HepG2 (cell line): Measurements from ENCODE around the gene SLC25A44. TPM values are rescaled to one million over a fixed set of nuclear protein-coding genes. Genes with fewer than 3 reads are reported as not detected.

Source experiments
- ATAC-seq: fragments of 200-7000 bp; cut with Tn5 transposase; 3 replicates; pipeline ENCODE4 v1.9.1; 2020; ENCODE audit warnings: mild to moderate bottlenecking, moderate library complexity
- BruUV-seq: library from RNA; stranded (reverse); fragments of 400-500 nt; replicated peaks from 2 replicates; lab custom pipeline; 2021; lab: Mats Ljungman, UMichigan
- CTCF ChIA-PET: fragments of 300-600 bp; formaldehyde crosslinking; extraction: SDS; loops from one replicate; lab custom pipeline; 2021; ENCODE audit warnings: low total read pairs, inconsistent platforms, low intra/inter-chr PET ratio; lab: Yijun Ruan, JAX
- POLR2A ChIA-PET: fragments of 350-600 bp; sonication (Branson Sonifier 250); formaldehyde crosslinking; loops from one replicate; lab custom pipeline; 2020; ENCODE audit warnings: antibody characterized with exemption, inconsistent platforms; lab: Yijun Ruan, JAX
- DNase-seq: peaks from one replicate; pipeline ENCODE4 v3.0.0-alpha.2; 2015; ENCODE audit warnings: low spot score
- FAIRE-seq: peaks from 3 replicates; lab custom pipeline; 2011; peaks lifted over from hg19 to GRCh38; lab: Jason Lieb, UNC
- H2AFZ ChIP-seq: one replicate; pipeline ENCODE4 v1.6.1; 2011; ENCODE audit warnings: low read length, inconsistent platforms
- H3K27ac ChIP-seq: fragments of 300-600 bp; 3 replicates; pipeline ENCODE4 v1.8.0; 2011; ENCODE audit warnings: mixed run types, mild to moderate bottlenecking, mixed read lengths, low read length, inconsistent platforms; ENCODE audit not compliant: insufficient read depth; ENCODE audit errors: extremely low read length
- H3K27me3 ChIP-seq, 2 experiments: fragments of 200-600 bp in 1 of 2; 2 replicates in 1 of 2; 3 replicates in 1 of 2; pipeline versions ENCODE4 v1.6.0 to v1.8.0; 2011; ENCODE audit warnings: low read length in 2 of 2, mild to moderate bottlenecking in 2 of 2, moderate library complexity in 2 of 2, inconsistent platforms in 1 of 2; ENCODE audit not compliant: insufficient read depth in 2 of 2, control insufficient read depth in 1 of 2
- H3K36me3 ChIP-seq, 2 experiments: fragments of 200-600 bp in 1 of 2; replicated peaks in 1 of 2; 2 replicates in 1 of 2; 3 replicates in 1 of 2; pipeline versions ENCODE4 v1.5.1 to v1.8.0; 2011; ENCODE audit warnings: low read length in 2 of 2, inconsistent platforms in 1 of 2; ENCODE audit not compliant: insufficient read depth in 2 of 2, control insufficient read depth in 1 of 2
- H3K4me1 ChIP-seq: 2 replicates; pipeline ENCODE4 v1.5.1; 2012; ENCODE audit warnings: low read length, inconsistent platforms; ENCODE audit not compliant: insufficient read depth
- H3K4me2 ChIP-seq: 2 replicates; pipeline ENCODE4 v1.6.0; 2011; ENCODE audit warnings: low read depth, low read length, inconsistent platforms
- H3K4me3 ChIP-seq, 3 experiments: fragments of 200-600 bp in 1 of 3; sonication (generic), shearing (Covaris generic) in 1 of 3; replicated peaks in 1 of 3; 2 replicates each; pipeline ENCODE4 v1.5.1; 2011 to 2016; ENCODE audit warnings: low read length in 3 of 3, inconsistent platforms in 2 of 3, low read depth in 2 of 3, mild to moderate bottlenecking in 2 of 3, control low read depth in 1 of 3, mixed read lengths in 1 of 3; ENCODE audit not compliant: insufficient read depth in 1 of 3
- H3K79me2 ChIP-seq: one replicate; pipeline ENCODE4 v1.6.1; 2011; ENCODE audit warnings: low read length, inconsistent platforms; ENCODE audit not compliant: insufficient read depth
- H3K9ac ChIP-seq: 2 replicates; pipeline ENCODE4 v1.6.0; 2011; ENCODE audit warnings: mild to moderate bottlenecking, low read depth, low read length, inconsistent platforms; ENCODE audit not compliant: insufficient read depth
- H3K9me3 ChIP-seq: 2 replicates; pipeline ENCODE4 v1.5.1; 2012; ENCODE audit warnings: mild to moderate bottlenecking, low read length
- H4K20me1 ChIP-seq: 2 replicates; pipeline ENCODE4 v1.6.0; 2011; ENCODE audit warnings: inconsistent platforms, mild to moderate bottlenecking, low read length, moderate library complexity; ENCODE audit not compliant: insufficient read depth
- BRD4 ChIP-seq: sonication (generic); formaldehyde crosslinking; IDR thresholded peaks from 2 replicates; pipeline ENCODE4 v1.4.0; 2020; ENCODE audit warnings: missing genetic modification reagents
- CEBPB ChIP-seq: IDR thresholded peaks from 2 replicates; pipeline ENCODE4 v1.6.1; 2011; ENCODE audit warnings: low read depth, low read length, improper control_type of control experiment, borderline replicate concordance
- MXD1 ChIP-seq: sonication (generic); formaldehyde crosslinking; IDR thresholded peaks from 2 replicates; pipeline ENCODE4 v1.4.0; 2020; ENCODE audit warnings: mild to moderate bottlenecking, missing genetic modification reagents
- MXI1 ChIP-seq: IDR thresholded peaks from 3 replicates; pipeline ENCODE4 v1.6.1; 2012; ENCODE audit warnings: low read depth, low read length, inconsistent platforms, borderline replicate concordance
- NKX3-1 ChIP-seq: sonication (generic); formaldehyde crosslinking; IDR thresholded peaks from 2 replicates; pipeline ENCODE4 v1.5.0; 2020; ENCODE audit warnings: missing genetic modification reagents
- ZBTB25 ChIP-seq: IDR thresholded peaks from 2 replicates; pipeline ENCODE4 v1.6.1; 2018; ENCODE audit warnings: missing genetic modification reagents
- ZNF317 ChIP-seq: sonication (generic); formaldehyde crosslinking; IDR thresholded peaks from 2 replicates; pipeline ENCODE4 v1.5.0; 2020; ENCODE audit warnings: mild to moderate bottlenecking, missing genetic modification reagents
- ZNF75D ChIP-seq: sonication (generic); formaldehyde crosslinking; IDR thresholded peaks from 2 replicates; pipeline ENCODE4 v1.8.1; 2023; ENCODE audit warnings: missing genetic modification reagents, mild to moderate bottlenecking, borderline replicate concordance
- WGBS: methylation state at CpG from one replicate; pipeline ENCODE4 v1.1.6; 2017; ENCODE audit warnings: low lambda C conversion rate; 5-methylcytosine and 5-hydroxymethylcytosine counted together
- in situ Hi-C: cut with HindIII; loops from 2 replicates; pipeline ENCODE4 v1.10.0; 2017; ENCODE audit warnings: low pct_unique_long_range_greater_than_20kb; ENCODE audit not compliant: extremely low pct_ligation_motif_present
- intact Hi-C: fragments of 100-400 bp; cut with micrococcal nuclease; formaldehyde crosslinking; loops from one replicate; pipeline ENCODE4 v1.10.0; 2022; ENCODE audit not compliant: unreplicated experiment
- polyA plus RNA-seq, 8 experiments: library from polyadenylated mRNA; depleted of rRNA in 3 of 8; stranded (reverse) in 7 of 8; unstranded in 1 of 8; fragments of >200 nt; fragmentation: Illumina TruSeq in 4 of 8; extraction: Trizol in 4 of 8; gene quantifications; 2 replicates each; pipeline versions ENCODE4 v1.2.1 to v1.2.3, GENCODE V29; 2011 to 2016; ENCODE audit warnings: low read depth in 4 of 8, missing spikeins in 1 of 8, mixed read lengths in 1 of 8; ENCODE audit not compliant: insufficient read depth in 1 of 8
- total RNA-seq, 5 experiments: library from RNA; depleted of rRNA; stranded (reverse); fragments of >200 nt; fragmentation: Illumina TruSeq; extraction: Trizol; gene quantifications; 2 replicates each; pipeline ENCODE4 v1.2.3, GENCODE V29; 2016; ENCODE audit warnings: low read depth in 1 of 5

The SLC25A44 gene
- total and polyA plus RNA-seq, 2 of the 13 experiments (the other 11 are each of a cell fraction or from before 2014, with no cell fraction given) = 10.7 to 13.4 TPM

GRCh38 chr1:156157506-156157905, 36.4 kb upstream of the SLC25A44 start:
- peaks cover 28% of the 10 kb centered on the region for H3K4me1 ChIP-seq
- no peak for TF ChIP-seq MXI1
- 0 out of 2 replicates have a peak, but pooled peaks have one; percentile 39 for TF ChIP-seq ZNF317
- TF ChIP-seq BRD4 (CRISPR knock-in tag) = no peak
- no peaks in the 10 kb centered on the region for H3K79me2 ChIP-seq
- no TSS peak for BruUV-seq
- DNase-seq (no peak), FAIRE-seq (no peak), ATAC-seq (no peak)
- no peak overlapping the region for H3K4me2 ChIP-seq
- intact Hi-C loops (no loop called here), in situ Hi-C loops (no loop called here)
- no peak overlapping the region for H2AFZ ChIP-seq
- peaks cover 0 to 29% of the 10 kb centered on the region in 2 experiments; a peak in 3 of 5 replicates for H3K27me3 ChIP-seq
- H3K4me3 ChIP-seq = no peak overlapping the region
- H3K36me3 ChIP-seq = no peaks in the 10 kb centered on the region
- CTCF ChIA-PET = no interaction called here
- 85% methylated on average over 3 of the region's 3 CpGs for WGBS
- H4K20me1 ChIP-seq = no peaks in the 10 kb centered on the region
- no peak overlapping the region for H3K9ac ChIP-seq
- H3K9me3 ChIP-seq = no peaks in the 10 kb centered on the region
- POLR2A ChIA-PET = no interaction called here
- H3K27ac ChIP-seq = no peak overlapping the region

- ATAC-seq (no peak), FAIRE-seq (no peak), DNase-seq (no peak)
- Histone ChIP-seq H3K4me2 (no peak overlapping the region), H4K20me1 (no peaks in the 10 kb centered on the region), H3K27me3 (peaks cover 0 to 29% of the 10 kb centered on the region in 2 experiments; a peak in 2 of 5 replicates), H3K9ac (no peak overlapping the region), H2AFZ (no peak overlapping the region), H3K4me3 (no peak overlapping the region), H3K9me3 (no peaks in the 10 kb centered on the region), H3K79me2 (no peaks in the 10 kb centered on the region), H3K27ac (no peak overlapping the region), H3K4me1 (peaks cover 32% of the 10 kb centered on the region), H3K36me3 (no peaks in the 10 kb centered on the region)
- ChIA-PET POLR2A (interaction anchor here (0.7 kb wide), 1 partner anchor 80 kb away, joined by 4 read pairs; no protein-coding TSS in a partner anchor), CTCF (no interaction called here)
- TF ChIP-seq NKX3-1 (CRISPR knock-in tag) = no peak
- TF ChIP-seq CEBPB = no peak
- TF ChIP-seq ZBTB25 = no peak
- TF ChIP-seq ZNF75D (CRISPR knock-in tag) = no peak
- no peak for TF ChIP-seq MXD1 (CRISPR knock-in tag)
- 27% methylated on average over 4 of the region's 5 CpGs for WGBS
- intact Hi-C loops (no loop called here), in situ Hi-C loops (no loop called here)
- no TSS peak for BruUV-seq
These were observed 35.9 kb upstream of the SLC25A44 start for GRCh38 chr1:156157966-156158365.
